ENCODE results near the gene SSR2.

SSR2 gene

GRCh38 chr1:155960081-155960745 is 60.5 kb downstream of the SSR2 start:
- Histone ChIP-seq H3K27me3 (no peaks in the 10 kb centered on the region), H3K4me3 (peak overlapping the region in 6 of 10 experiments; percentile 0 to 51 (median 30); a peak in 8 of 20 replicates), H3K36me3 (peaks cover 97 to 100% (median 99%) of the 10 kb centered on the region in 11 experiments), H3K4me2 (peak overlapping the region in 10 of 11 experiments; percentile 75 to 98 (median 89); a peak in 21 of 22 replicates), H3K4me1 (peaks cover 54 to 65% (median 60%) of the 10 kb centered on the region in 10 experiments), H3K27ac (peak overlapping the region in 10 of 11 experiments; percentile 14 to 89 (median 74); a peak in 18 of 22 replicates), H3K9ac (peak overlapping the region; percentile 46 to 83 (median 64); a peak in 21 of 22 replicates), H4K20me1 (peaks cover 70 to 98% (median 94%) of the 10 kb centered on the region in 11 experiments), H3K9me3 (replicated peaks in 1 of 11) (no peaks in the 10 kb centered on the region)
- no peak for TF ChIP-seq Cebpa-rat (IDR thresholded peaks at IDR 0.05)

Measured in BLaER1 treated with 17β-estradiol and CSF1 and Interleukin-3, amounts not matched to agents 10 nM and 100 nM (cell line).